HFFc6 (cell line): Measurements from ENCODE around the gene CDH13. TPM values are rescaled to one million over a fixed set of nuclear protein-coding genes. Genes with fewer than 3 reads are reported as not detected.

Source experiments
- DNase-seq: peaks from one replicate; pipeline ENCODE4 v3.0.0-alpha.2; 2018
- H3K27ac Mint-ChIP-seq: 2 replicates; pipeline ENCODE4 v1.8.0; 2020; ENCODE audit warnings: mild to moderate bottlenecking, mixed read lengths
- H3K27me3 Mint-ChIP-seq: 2 replicates; pipeline ENCODE4 v1.8.0; 2021; ENCODE audit warnings: mild to moderate bottlenecking, moderate library complexity, mixed read lengths; ENCODE audit not compliant: insufficient read depth
- H3K36me3 Mint-ChIP-seq: 2 replicates; pipeline ENCODE4 v1.8.0; 2021; ENCODE audit warnings: low read depth, mixed read lengths
- H3K4me1 Mint-ChIP-seq: 2 replicates; pipeline ENCODE4 v1.8.0; 2020; ENCODE audit warnings: low read depth, mixed read lengths
- H3K4me3 Mint-ChIP-seq: 2 replicates; pipeline ENCODE4 v1.8.0; 2020; ENCODE audit warnings: mild to moderate bottlenecking, moderate library complexity, mixed read lengths
- H3K9me3 Mint-ChIP-seq: 2 replicates; pipeline ENCODE4 v1.8.0; 2020; ENCODE audit warnings: mild to moderate bottlenecking, mixed read lengths
- total RNA-seq, 6 experiments: library from RNA; stranded (reverse); fragmentation: NEBNext Ultra II Directional; extraction: Animal tissue kit (Norgen Biotek cat#: 25700); gene quantifications; 2 replicates in 1 of 6; 3 replicates in 5 of 6; pipeline ENCODE4 v1.2.3, GENCODE V29; 2021
- TF ChIP-seq, protein P1 (sequence below): fragments of 200-600 bp; sonication (generic); IDR thresholded peaks from 2 replicates; pipeline ENCODE4 v1.5.0; 2021; ENCODE audit warnings: antibody characterized with exemption, mild to moderate bottlenecking

Gene CDH13
- total RNA-seq, 6 experiments from 2014 or later: 3.6 to 14.7 (median 4.7) TPM

DNA sequence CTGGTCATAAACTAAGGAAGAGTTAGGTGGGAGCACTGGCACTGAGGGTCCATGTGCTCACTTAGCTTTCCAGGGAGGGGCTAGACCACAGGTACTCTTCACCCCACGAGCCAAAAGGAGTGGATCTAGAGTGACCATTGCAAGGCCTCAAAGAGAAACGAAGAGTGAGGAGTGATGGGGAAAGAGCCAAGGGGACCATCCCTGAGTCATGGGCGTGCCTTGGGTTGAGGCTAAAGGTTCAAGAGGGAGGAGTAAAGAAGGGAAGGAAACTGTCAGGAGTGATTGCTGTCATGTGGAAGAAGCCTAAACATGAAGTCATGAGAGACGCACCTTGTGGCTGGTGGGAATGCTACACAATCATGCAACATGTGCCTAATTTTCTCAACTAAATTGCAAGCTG lies 141.0 kb downstream of the CDH13 start:
- Mint-ChIP-seq H3K36me3 (no peaks in the 10 kb centered on the region), H3K27me3 (peaks cover 5% of the 10 kb centered on the region), H3K27ac (no peak overlapping the region), H3K4me1 (peaks cover 1% of the 10 kb centered on the region; the same call in 1 of the 2 replicates), H3K9me3 (no peaks in the 10 kb centered on the region), H3K4me3 (no peak overlapping the region)
- TF ChIP-seq, protein P1, sequence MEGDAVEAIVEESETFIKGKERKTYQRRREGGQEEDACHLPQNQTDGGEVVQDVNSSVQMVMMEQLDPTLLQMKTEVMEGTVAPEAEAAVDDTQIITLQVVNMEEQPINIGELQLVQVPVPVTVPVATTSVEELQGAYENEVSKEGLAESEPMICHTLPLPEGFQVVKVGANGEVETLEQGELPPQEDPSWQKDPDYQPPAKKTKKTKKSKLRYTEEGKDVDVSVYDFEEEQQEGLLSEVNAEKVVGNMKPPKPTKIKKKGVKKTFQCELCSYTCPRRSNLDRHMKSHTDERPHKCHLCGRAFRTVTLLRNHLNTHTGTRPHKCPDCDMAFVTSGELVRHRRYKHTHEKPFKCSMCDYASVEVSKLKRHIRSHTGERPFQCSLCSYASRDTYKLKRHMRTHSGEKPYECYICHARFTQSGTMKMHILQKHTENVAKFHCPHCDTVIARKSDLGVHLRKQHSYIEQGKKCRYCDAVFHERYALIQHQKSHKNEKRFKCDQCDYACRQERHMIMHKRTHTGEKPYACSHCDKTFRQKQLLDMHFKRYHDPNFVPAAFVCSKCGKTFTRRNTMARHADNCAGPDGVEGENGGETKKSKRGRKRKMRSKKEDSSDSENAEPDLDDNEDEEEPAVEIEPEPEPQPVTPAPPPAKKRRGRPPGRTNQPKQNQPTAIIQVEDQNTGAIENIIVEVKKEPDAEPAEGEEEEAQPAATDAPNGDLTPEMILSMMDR: no peak
- no peak for DNase-seq

DNA sequence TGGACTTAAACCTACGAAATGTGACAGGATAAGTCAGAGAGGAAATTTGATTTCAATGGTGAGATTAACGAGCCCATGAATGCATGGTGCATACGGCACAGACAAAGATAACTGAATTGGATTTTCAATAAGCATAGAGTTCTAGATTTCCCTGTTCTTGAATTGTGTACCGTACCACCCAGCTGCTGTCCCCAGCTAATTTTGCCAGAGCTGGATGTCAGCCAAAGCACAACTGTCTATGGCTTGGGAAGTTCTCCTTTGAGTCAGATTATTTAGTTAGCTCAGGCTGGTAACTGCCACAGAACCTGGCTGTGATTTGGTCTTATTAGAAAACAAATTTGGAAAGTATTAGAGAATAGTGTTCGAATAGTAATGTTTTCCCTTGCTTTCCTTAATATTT lies 143.1 kb downstream of the CDH13 start:
- H3K4me1 Mint-ChIP-seq: no peaks in the 10 kb centered on the region
- no peaks in the 10 kb centered on the region for H3K9me3 Mint-ChIP-seq
- H3K4me3 Mint-ChIP-seq: no peak overlapping the region

DNA sequence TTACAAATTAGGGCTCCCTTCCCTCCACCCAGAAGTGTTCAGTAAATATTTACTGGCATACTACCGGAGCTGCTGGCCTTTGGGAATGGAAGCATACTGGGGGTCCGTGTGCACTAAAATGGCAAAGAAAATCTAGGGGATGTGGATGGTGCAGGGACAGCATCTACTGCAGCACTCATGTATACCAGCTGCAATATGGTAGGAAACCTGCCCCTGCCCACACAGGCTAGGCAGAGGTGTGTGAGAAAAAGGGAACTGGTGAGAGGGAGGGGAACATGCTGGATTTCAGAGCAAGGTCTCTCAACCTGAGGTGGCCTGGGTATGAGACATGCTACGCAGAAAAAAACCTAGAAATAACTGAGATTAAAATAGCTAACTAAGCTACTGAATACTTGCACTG lies 145.4 kb downstream of the CDH13 start:
- H3K36me3 Mint-ChIP-seq: no peaks in the 10 kb centered on the region
- no peaks in the 10 kb centered on the region for H3K9me3 Mint-ChIP-seq
- H3K4me1 Mint-ChIP-seq: no peaks in the 10 kb centered on the region
- no peak overlapping the region for H3K27ac Mint-ChIP-seq
- no peak overlapping the region for H3K4me3 Mint-ChIP-seq
- peaks cover 3% of the 10 kb centered on the region for H3K27me3 Mint-ChIP-seq
- TF ChIP-seq, protein P1: no peak
- no peak for DNase-seq

More for the DNA sequence above, 143.1 kb downstream of the CDH13 start:
- Mint-ChIP-seq H3K27ac (no peak overlapping the region), H3K36me3 (no peaks in the 10 kb centered on the region), H3K27me3 (peaks cover 5% of the 10 kb centered on the region)
- no peak for DNase-seq
- TF ChIP-seq, protein P1: no peak

DNA sequence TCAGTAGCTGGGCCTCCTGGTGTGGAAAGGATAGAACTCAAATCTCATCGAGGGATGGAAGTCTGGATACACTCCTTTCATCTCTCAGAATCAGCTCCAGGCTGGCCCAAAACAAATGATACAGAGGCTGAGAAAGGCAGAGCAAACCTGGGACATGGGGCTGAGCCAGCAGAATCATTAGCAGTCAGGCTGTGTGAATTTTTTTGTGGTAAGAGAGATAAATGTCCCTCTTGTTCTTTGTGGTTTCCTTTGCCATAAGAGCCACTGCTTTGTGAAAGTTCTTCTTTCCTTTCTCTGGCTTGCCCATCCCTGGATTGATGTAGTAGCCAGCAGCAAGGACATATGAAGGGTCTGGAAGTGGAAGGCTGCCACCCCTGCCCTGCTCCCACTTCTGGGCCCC lies 146.2 kb downstream of the CDH13 start:
- no peak overlapping the region for H3K27ac Mint-ChIP-seq
- no peaks in the 10 kb centered on the region for H3K4me1 Mint-ChIP-seq
- no peak overlapping the region for H3K4me3 Mint-ChIP-seq
- DNase-seq: no peak
- no peaks in the 10 kb centered on the region for H3K36me3 Mint-ChIP-seq
- TF ChIP-seq, protein P1: no peak
- H3K27me3 Mint-ChIP-seq: no peaks in the 10 kb centered on the region; the same call in 1 of the 2 replicates
- H3K9me3 Mint-ChIP-seq: no peaks in the 10 kb centered on the region

DNA sequence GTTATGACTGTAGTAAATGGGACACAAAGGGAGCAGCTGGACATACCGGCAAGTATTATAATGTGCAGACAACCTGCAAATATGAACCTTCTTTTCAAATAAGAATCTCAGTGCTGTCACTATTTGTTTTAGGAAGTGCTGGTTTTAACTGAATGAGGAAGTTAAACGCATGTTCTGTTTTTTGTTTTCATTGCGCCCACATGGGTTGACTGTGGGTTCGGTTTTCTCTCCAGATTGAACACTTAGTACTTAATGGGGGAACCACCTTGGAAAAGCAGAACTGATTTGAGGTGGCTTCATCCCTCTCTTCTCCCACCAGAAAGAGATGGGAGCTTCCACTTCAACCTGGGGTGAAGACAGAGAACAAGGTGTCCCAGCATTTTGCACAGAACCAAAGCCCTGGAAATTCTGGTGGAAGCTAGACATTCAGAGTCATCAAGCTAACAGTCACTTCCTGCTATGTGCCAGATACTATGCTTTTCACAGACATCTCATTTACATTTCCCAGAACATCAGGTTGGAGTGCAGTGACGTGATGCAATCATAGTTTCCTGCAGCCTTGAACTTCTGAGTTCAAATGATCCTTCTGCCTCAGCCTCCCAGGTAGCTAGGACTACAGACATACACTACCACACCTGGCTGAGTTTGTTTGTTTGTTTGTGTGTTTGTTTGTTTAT lies 149.8 kb downstream of the CDH13 start:
- TF ChIP-seq, protein P1: no peak
- no peaks in the 10 kb centered on the region for H3K36me3 Mint-ChIP-seq
- H3K27me3 Mint-ChIP-seq: no peaks in the 10 kb centered on the region; the same call in none of the 2 replicates
- no peak overlapping the region for H3K27ac Mint-ChIP-seq
- H3K4me3 Mint-ChIP-seq: no peak overlapping the region
- DNase-seq: no peak
- no peaks in the 10 kb centered on the region for H3K4me1 Mint-ChIP-seq
- H3K9me3 Mint-ChIP-seq: no peaks in the 10 kb centered on the region
